Nephron progenitor cell (in vitro differentiated cells): ENCODE results near the gene XYLT2.
A peak's percentile ranks its signal among the peaks of the same experiment; 100 is the strongest.

Experiments
- DNase-seq: peaks from one replicate; pipeline ENCODE4 v3.0.0; 2021
- H3K27ac Mint-ChIP-seq: 2 replicates; pipeline ENCODE4 v1.8.0; 2021; ENCODE audit warnings: mild to moderate bottlenecking, moderate library complexity, mixed read lengths
- H3K27me3 Mint-ChIP-seq: 2 replicates; pipeline ENCODE4 v1.8.0; 2021; ENCODE audit warnings: mild to moderate bottlenecking, low read depth, mixed read lengths; ENCODE audit not compliant: poor library complexity
- H3K36me3 Mint-ChIP-seq: 2 replicates; pipeline ENCODE4 v1.8.0; 2021; ENCODE audit warnings: low read depth, mixed read lengths
- H3K4me1 Mint-ChIP-seq: 2 replicates; pipeline ENCODE4 v1.8.0; 2021; ENCODE audit warnings: mixed read lengths
- H3K4me3 Mint-ChIP-seq: 2 replicates; pipeline ENCODE4 v1.8.0; 2021; ENCODE audit warnings: mild to moderate bottlenecking, moderate library complexity, mixed read lengths
- H3K9me3 Mint-ChIP-seq: 2 replicates; pipeline ENCODE4 v1.8.0; 2021; ENCODE audit warnings: mild to moderate bottlenecking, moderate library complexity, mixed read lengths
- TF ChIP-seq, protein P1 (sequence below): fragments of 200-600 bp; sonication (generic); IDR thresholded peaks from 2 replicates; pipeline ENCODE4 v1.5.0; 2021; ENCODE audit warnings: antibody characterized with exemption

XYLT2 gene

DNA sequence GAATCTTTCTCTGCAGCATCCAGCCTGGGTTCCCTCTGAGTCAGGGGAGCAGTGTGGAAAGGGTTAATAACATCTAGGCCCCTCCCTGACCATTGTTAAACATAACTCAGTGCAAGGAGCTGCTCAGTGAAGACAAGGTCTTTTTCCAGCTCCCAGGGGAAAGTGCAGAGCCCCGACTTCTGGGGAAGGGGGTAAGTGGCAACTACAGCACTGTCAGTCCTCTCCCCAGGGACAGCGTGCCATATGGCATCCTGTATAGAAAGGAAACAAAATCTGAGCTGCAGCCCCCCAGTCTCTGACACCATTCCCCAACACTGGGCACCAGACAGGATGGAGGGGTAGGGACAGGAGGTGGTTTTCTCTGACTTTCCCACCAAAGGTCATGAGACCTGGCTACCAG is 19.2 kb downstream of the XYLT2 start:
- TF ChIP-seq, protein P1, sequence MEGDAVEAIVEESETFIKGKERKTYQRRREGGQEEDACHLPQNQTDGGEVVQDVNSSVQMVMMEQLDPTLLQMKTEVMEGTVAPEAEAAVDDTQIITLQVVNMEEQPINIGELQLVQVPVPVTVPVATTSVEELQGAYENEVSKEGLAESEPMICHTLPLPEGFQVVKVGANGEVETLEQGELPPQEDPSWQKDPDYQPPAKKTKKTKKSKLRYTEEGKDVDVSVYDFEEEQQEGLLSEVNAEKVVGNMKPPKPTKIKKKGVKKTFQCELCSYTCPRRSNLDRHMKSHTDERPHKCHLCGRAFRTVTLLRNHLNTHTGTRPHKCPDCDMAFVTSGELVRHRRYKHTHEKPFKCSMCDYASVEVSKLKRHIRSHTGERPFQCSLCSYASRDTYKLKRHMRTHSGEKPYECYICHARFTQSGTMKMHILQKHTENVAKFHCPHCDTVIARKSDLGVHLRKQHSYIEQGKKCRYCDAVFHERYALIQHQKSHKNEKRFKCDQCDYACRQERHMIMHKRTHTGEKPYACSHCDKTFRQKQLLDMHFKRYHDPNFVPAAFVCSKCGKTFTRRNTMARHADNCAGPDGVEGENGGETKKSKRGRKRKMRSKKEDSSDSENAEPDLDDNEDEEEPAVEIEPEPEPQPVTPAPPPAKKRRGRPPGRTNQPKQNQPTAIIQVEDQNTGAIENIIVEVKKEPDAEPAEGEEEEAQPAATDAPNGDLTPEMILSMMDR = no peak
- Mint-ChIP-seq H3K27me3 (peaks cover 3% of the 10 kb centered on the region), H3K9me3 (no peaks in the 10 kb centered on the region), H3K27ac (peak overlapping the region; percentile 96), H3K4me3 (no peak overlapping the region), H3K36me3 (peaks cover 28% of the 10 kb centered on the region), H3K4me1 (peaks cover 42% of the 10 kb centered on the region)
- DNase-seq = no peak

- Mint-ChIP-seq H3K4me1 (peaks cover 47% of the 10 kb centered on the region), H3K4me3 (no peak overlapping the region), H3K36me3 (peaks cover 32% of the 10 kb centered on the region), H3K27ac (peak overlapping the region; percentile 96), H3K27me3 (peaks cover 3% of the 10 kb centered on the region), H3K9me3 (no peaks in the 10 kb centered on the region)
- no peak for DNase-seq
- TF ChIP-seq, protein P1 = no peak
Measured at GRCh38 chr17:50365649-50366393, 19.9 kb downstream of the XYLT2 start.

DNA sequence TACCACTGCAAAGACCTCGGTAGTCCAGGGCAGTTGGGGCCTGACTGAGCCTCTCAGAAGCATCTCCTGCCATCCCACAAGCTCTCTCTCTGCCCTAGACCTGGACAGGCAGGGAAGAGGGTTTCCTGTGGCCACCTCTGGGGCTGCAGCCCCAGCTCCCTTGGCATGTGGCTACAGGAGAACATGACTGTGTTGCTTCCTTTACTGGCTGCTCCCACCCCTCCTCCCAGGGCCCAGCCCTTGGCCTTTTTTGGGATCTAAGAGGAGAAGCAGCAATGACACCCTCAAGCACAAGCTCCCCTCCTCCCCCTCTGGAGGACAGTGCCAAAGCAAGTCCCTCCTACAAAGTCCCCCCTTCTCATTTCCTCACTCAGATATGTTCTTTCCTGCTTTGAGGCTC is 21.5 kb downstream of the XYLT2 start:
- no peaks in the 10 kb centered on the region for H3K9me3 Mint-ChIP-seq
- H3K4me3 Mint-ChIP-seq = no peak overlapping the region
- no peak overlapping the region for H3K27ac Mint-ChIP-seq
- DNase-seq = no peak
- peaks cover 3% of the 10 kb centered on the region for H3K27me3 Mint-ChIP-seq
- H3K36me3 Mint-ChIP-seq = peaks cover 42% of the 10 kb centered on the region
- H3K4me1 Mint-ChIP-seq = peaks cover 53% of the 10 kb centered on the region
- TF ChIP-seq, protein P1 = no peak

- Mint-ChIP-seq H3K27ac (peak overlapping the region; percentile 84), H3K36me3 (peaks cover 42% of the 10 kb centered on the region), H3K4me3 (peak overlapping the region; percentile 50), H3K27me3 (peaks cover 3% of the 10 kb centered on the region), H3K9me3 (no peaks in the 10 kb centered on the region), H3K4me1 (peaks cover 41% of the 10 kb centered on the region)
- DNase-seq = no peak
- TF ChIP-seq, protein P1 = no peak
Measured at GRCh38 chr17:50370052-50370451, 24.1 kb downstream of the XYLT2 start.

DNA sequence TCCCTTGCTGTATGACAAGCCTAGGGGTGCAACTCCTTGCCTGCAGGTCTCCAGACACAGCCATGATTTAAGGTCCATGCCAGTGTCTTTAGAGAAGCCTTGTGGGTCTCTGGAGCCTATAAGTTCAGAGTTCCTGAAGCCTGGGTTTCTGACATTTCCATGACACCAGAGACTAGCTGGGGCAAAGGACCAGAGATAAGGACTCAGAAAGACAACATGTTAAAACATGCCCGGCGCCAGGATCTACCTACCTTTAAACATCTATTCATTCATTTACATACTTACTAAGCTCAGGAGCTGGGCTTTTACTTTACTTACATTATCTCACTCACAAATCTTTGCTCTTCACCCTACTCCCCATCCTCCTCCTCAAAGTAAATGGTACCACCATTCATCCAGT is 25.6 kb downstream of the XYLT2 start:
- Mint-ChIP-seq H3K27me3 (peaks cover 3% of the 10 kb centered on the region), H3K36me3 (peaks cover 42% of the 10 kb centered on the region), H3K27ac (no peak overlapping the region), H3K4me3 (peak overlapping the region; percentile 99), H3K4me1 (peaks cover 32% of the 10 kb centered on the region), H3K9me3 (no peaks in the 10 kb centered on the region)
- TF ChIP-seq, protein P1 = no peak
- no peak for DNase-seq

GRCh38 chr17:50372222-50372757 is 26.4 kb downstream of the XYLT2 start:
- H3K4me1 Mint-ChIP-seq = peaks cover 32% of the 10 kb centered on the region
- no peaks in the 10 kb centered on the region for H3K9me3 Mint-ChIP-seq
- peaks cover 42% of the 10 kb centered on the region for H3K36me3 Mint-ChIP-seq
- peaks cover 3% of the 10 kb centered on the region for H3K27me3 Mint-ChIP-seq
- H3K4me3 Mint-ChIP-seq = peak overlapping the region; percentile 99
- peak overlapping the region; percentile 99 for H3K27ac Mint-ChIP-seq
- TF ChIP-seq, protein P1 = no peak
- no peak for DNase-seq
